ENCODE results near the gene HIC1.
"Not testable (repeated sequence)": the region's sequence is repeated elsewhere in the genome, so short reads cannot be mapped to it uniquely, and the experiment has no call there.

The HIC1 gene, protein sequence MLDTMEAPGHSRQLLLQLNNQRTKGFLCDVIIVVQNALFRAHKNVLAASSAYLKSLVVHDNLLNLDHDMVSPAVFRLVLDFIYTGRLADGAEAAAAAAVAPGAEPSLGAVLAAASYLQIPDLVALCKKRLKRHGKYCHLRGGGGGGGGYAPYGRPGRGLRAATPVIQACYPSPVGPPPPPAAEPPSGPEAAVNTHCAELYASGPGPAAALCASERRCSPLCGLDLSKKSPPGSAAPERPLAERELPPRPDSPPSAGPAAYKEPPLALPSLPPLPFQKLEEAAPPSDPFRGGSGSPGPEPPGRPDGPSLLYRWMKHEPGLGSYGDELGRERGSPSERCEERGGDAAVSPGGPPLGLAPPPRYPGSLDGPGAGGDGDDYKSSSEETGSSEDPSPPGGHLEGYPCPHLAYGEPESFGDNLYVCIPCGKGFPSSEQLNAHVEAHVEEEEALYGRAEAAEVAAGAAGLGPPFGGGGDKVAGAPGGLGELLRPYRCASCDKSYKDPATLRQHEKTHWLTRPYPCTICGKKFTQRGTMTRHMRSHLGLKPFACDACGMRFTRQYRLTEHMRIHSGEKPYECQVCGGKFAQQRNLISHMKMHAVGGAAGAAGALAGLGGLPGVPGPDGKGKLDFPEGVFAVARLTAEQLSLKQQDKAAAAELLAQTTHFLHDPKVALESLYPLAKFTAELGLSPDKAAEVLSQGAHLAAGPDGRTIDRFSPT

DNA sequence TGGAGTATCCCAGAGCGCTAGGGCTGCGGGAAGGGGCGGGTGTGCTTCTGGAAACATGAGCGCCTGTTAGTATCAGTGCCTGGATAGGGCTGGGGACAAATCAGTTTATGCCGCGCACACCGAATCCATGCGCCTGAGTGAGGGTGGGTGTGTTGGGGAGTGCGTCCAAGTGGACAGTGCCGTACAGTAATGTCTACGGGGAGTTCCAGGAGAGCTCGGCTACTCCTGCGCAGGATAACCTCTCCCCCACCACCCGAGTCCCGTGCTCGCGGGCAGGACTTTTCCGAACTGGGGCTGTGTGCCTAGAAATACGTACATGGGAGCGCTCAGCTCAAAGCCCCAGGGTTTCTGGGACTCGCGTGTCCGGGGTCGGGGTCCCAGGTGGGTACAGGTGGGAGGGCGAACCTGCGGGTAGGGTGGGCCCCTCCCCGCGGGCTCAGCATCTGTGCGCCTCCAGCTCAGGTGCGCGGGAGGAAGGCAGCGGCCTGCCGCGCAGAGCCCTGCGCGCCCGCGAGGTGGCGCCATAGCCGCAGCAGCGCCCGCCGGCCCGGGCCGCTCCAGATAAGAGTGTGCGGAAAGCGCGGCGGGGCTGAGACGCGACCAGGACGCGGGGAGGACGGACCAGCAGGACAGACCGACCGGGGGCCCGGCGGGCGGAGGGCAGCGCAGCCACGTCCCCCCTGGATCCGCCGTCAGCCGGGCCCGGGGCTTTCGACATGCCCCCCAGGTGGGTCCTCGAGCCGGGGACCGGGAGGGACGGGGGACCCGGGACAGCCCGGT lies at the start of gene HIC1:
Gene HIC1, plus strand, starts transcription at position 592 of the 780 bp plus-strand sequence. CDS start 1,588 bp downstream, outside the sequence.
- Histone ChIP-seq H3K4me3 (ENCODE audit: low read length) (peak within 1 kb of the TSS; percentile 80), H3K27me3 (replicated peaks; ENCODE audit: control insufficient read depth, insufficient read depth, low read length) (no peaks in the 10 kb centered on the region), H3K9ac (ENCODE audit: low read length) (peak within 1 kb of the TSS; percentile 91), H3K36me3 (ENCODE audit: control insufficient read depth, insufficient read depth, low read length, severe bottlenecking) (no peaks in the 10 kb centered on the region), H3K4me1 (ENCODE audit: control insufficient read depth, insufficient read depth, low read length) (peaks cover 4% of the 10 kb centered on the region), H3K9me3 (ENCODE audit: control insufficient read depth, low read length) (no peaks in the 10 kb centered on the region)
- DNase-seq (ENCODE audit: low read depth): peak; percentile 94

GRCh38 chr17:2008332-2009126 lies 46.4 kb upstream of the HIC1 start:
- no peak for DNase-seq (ENCODE audit: low read depth)
- H3K9me3 ChIP-seq (ENCODE audit: control insufficient read depth, low read length): no peaks in the 10 kb centered on the region
- no peak overlapping the region for H3K9ac ChIP-seq (ENCODE audit: low read length)
- H3K36me3 ChIP-seq (ENCODE audit: control insufficient read depth, insufficient read depth, low read length, severe bottlenecking): no peaks in the 10 kb centered on the region
- H3K4me1 ChIP-seq (ENCODE audit: control insufficient read depth, insufficient read depth, low read length): peaks cover 34% of the 10 kb centered on the region
- H3K4me3 ChIP-seq (ENCODE audit: low read length): no peak overlapping the region
- H3K27me3 ChIP-seq (replicated peaks; ENCODE audit: control insufficient read depth, insufficient read depth, low read length): no peaks in the 10 kb centered on the region

DNA sequence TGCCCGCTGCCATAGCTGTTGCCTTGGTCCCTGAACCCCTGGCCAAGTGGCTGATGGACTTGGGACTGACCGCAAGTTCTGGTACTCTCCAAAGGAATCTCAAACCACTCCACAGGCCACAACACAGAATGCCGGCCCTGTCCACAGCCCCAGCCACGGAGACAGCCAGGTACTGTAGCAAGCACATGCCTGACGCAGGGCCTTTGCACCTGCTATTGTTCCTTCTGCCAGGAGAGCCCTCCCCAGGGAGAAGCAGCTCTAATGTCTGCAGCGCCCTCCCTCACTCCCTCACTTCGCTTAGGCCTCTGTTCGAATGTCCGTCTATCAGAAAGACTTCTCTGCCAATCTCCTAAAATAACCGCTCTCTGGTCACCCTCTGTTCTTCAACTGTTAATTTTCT lies 45.2 kb upstream of the HIC1 start:
- Histone ChIP-seq H3K4me1 (ENCODE audit: control insufficient read depth, insufficient read depth, low read length) (peaks cover 45% of the 10 kb centered on the region), H3K27me3 (replicated peaks; ENCODE audit: control insufficient read depth, insufficient read depth, low read length) (no peaks in the 10 kb centered on the region), H3K36me3 (ENCODE audit: control insufficient read depth, insufficient read depth, low read length, severe bottlenecking) (no peaks in the 10 kb centered on the region), H3K9ac (ENCODE audit: low read length) (no peak overlapping the region), H3K4me3 (ENCODE audit: low read length) (no peak overlapping the region), H3K9me3 (ENCODE audit: control insufficient read depth, low read length) (no peaks in the 10 kb centered on the region)
- DNase-seq (ENCODE audit: low read depth): no peak

DNA sequence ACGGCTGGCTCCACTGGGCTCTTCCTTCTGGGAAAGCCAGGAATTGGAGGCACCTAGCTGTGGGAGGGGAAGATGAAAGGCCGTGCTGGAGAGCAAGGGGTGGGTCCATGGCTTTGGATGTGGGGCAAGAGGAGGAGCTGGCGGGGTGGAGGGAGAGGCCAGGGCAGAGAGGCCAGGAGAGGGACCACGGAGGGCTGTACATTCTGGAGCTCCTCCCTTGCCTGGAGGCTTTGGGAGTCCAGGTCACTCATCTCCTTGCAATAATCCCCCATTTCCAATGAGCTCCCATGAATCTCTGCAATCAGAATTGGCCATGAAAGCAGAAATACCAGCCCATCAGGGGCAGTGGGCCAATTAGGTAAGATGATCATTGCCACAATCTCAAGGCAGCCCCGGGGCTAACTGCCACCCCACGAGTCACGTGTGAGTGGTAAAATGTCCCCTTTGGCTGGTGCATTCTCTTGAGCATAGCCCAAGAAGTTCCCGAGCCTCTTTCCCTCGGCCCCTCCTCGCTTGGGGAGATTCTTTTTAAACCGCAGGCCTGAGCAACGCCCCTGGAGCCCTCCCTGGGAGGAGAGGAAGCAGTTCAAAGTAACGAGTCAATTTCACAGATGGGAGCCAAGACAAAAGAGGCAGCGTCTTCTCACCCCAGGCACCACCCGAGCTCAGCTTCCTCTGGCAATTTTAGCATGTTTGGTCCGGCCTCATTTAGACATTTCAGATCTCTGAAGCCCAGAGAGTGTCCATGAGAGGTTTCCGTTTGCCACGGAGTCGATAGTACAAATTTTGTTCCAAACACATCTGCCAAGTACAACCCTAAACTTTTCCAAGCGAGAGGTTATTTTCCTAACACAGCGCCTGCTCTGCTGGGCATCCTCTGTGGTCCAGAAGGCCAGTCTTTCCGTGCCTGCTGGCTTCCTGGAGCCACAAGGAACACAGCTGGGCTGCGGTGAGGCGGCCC lies 43.2 kb upstream of the HIC1 start:
- no peaks in the 10 kb centered on the region for H3K36me3 ChIP-seq (ENCODE audit: control insufficient read depth, insufficient read depth, low read length, severe bottlenecking)
- H3K4me1 ChIP-seq (ENCODE audit: control insufficient read depth, insufficient read depth, low read length): peaks cover 53% of the 10 kb centered on the region
- H3K9me3 ChIP-seq (ENCODE audit: control insufficient read depth, low read length): no peaks in the 10 kb centered on the region
- peak; percentile 73 for DNase-seq (ENCODE audit: low read depth)
- H3K9ac ChIP-seq (ENCODE audit: low read length): peak overlapping the region; percentile 84
- peaks cover 3% of the 10 kb centered on the region for H3K27me3 ChIP-seq (replicated peaks; ENCODE audit: control insufficient read depth, insufficient read depth, low read length)
- H3K4me3 ChIP-seq (ENCODE audit: low read length): peak overlapping the region; percentile 62

- no peak for DNase-seq (ENCODE audit: low read depth)
- Histone ChIP-seq H3K9me3 (ENCODE audit: control insufficient read depth, low read length) (no peaks in the 10 kb centered on the region), H3K4me3 (ENCODE audit: low read length) (peak overlapping the region; percentile 62), H3K9ac (ENCODE audit: low read length) (peak overlapping the region; percentile 84), H3K27me3 (replicated peaks; ENCODE audit: control insufficient read depth, insufficient read depth, low read length) (peaks cover 7% of the 10 kb centered on the region), H3K36me3 (ENCODE audit: control insufficient read depth, insufficient read depth, low read length, severe bottlenecking) (no peaks in the 10 kb centered on the region), H3K4me1 (ENCODE audit: control insufficient read depth, insufficient read depth, low read length) (peaks cover 55% of the 10 kb centered on the region)
Measured at GRCh38 chr17:2012499-2012898, 42.4 kb upstream of the HIC1 start.

GRCh38 chr17:2013220-2013993 lies 41.5 kb upstream of the HIC1 start:
- H3K27me3 ChIP-seq (replicated peaks; ENCODE audit: control insufficient read depth, insufficient read depth, low read length): peaks cover 15% of the 10 kb centered on the region
- H3K4me3 ChIP-seq (ENCODE audit: low read length); H3K36me3 ChIP-seq (ENCODE audit: control insufficient read depth, insufficient read depth, low read length, severe bottlenecking); H3K9me3 ChIP-seq (ENCODE audit: control insufficient read depth, low read length): not testable (repeated sequence)
- peak; percentile 28 for DNase-seq (ENCODE audit: low read depth)
- H3K4me1 ChIP-seq (ENCODE audit: control insufficient read depth, insufficient read depth, low read length): peaks cover 63% of the 10 kb centered on the region
- peak overlapping the region; percentile 36 for H3K9ac ChIP-seq (ENCODE audit: low read length)

DNA sequence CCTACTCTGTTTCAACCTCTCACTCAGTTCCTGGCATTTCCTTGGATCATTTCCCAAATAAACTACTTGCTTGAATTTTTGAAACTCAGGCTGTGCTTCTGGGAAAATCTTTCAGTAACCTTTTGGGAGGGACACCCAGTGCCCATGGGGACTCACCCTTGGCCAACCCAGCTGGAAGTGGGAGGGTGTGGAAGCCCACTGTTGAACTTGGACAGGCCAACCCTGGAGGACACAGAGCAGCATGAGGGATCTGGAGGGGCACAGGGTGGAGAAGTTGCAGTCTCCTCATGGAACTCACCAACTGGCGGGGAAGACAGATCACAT lies 40.9 kb upstream of the HIC1 start:
- H3K4me1 ChIP-seq (ENCODE audit: control insufficient read depth, insufficient read depth, low read length): peaks cover 69% of the 10 kb centered on the region
- H3K9ac ChIP-seq (ENCODE audit: low read length): peak overlapping the region; percentile 65
- peaks cover 20% of the 10 kb centered on the region for H3K27me3 ChIP-seq (replicated peaks; ENCODE audit: control insufficient read depth, insufficient read depth, low read length)
- no peaks in the 10 kb centered on the region for H3K9me3 ChIP-seq (ENCODE audit: control insufficient read depth, low read length)
- peak overlapping the region; percentile 35 for H3K4me3 ChIP-seq (ENCODE audit: low read length)
- DNase-seq (ENCODE audit: low read depth): peak; percentile 24
- no peaks in the 10 kb centered on the region for H3K36me3 ChIP-seq (ENCODE audit: control insufficient read depth, insufficient read depth, low read length, severe bottlenecking)

DNA sequence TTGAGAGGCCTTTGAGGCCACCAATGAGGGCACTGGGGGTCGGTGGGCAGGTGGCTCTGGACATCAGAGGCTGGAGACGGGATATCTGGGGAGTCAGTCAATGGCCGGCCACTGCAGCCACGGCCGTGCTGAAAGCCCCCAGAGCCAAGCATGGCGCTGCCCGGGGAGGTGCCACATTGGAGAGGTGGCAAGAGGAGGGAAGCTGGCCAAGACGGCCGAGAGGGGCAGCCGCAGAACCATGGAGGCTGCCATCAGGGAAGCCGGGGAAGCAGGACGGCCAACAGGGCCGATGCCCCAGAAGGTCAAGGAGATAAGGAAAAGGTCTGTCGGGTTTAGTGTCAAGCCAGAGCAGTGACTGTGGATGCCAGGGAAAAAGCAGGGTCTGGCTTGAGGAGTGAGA lies 39.6 kb upstream of the HIC1 start:
- Histone ChIP-seq H3K27me3 (replicated peaks; ENCODE audit: control insufficient read depth, insufficient read depth, low read length) (peaks cover 34% of the 10 kb centered on the region), H3K9me3 (ENCODE audit: control insufficient read depth, low read length) (no peaks in the 10 kb centered on the region), H3K4me3 (ENCODE audit: low read length) (no peak overlapping the region), H3K9ac (ENCODE audit: low read length) (peak overlapping the region; percentile 3), H3K4me1 (ENCODE audit: control insufficient read depth, insufficient read depth, low read length) (peaks cover 69% of the 10 kb centered on the region), H3K36me3 (ENCODE audit: control insufficient read depth, insufficient read depth, low read length, severe bottlenecking) (no peaks in the 10 kb centered on the region)
- no peak for DNase-seq (ENCODE audit: low read depth)

GRCh38 chr17:2016494-2016893 lies 38.4 kb upstream of the HIC1 start:
- no peak overlapping the region for H3K4me3 ChIP-seq (ENCODE audit: low read length)
- peaks cover 65% of the 10 kb centered on the region for H3K4me1 ChIP-seq (ENCODE audit: control insufficient read depth, insufficient read depth, low read length)
- H3K36me3 ChIP-seq (ENCODE audit: control insufficient read depth, insufficient read depth, low read length, severe bottlenecking): no peaks in the 10 kb centered on the region
- H3K9ac ChIP-seq (ENCODE audit: low read length): no peak overlapping the region
- no peak for DNase-seq (ENCODE audit: low read depth)
- peaks cover 34% of the 10 kb centered on the region for H3K27me3 ChIP-seq (replicated peaks; ENCODE audit: control insufficient read depth, insufficient read depth, low read length)
- no peaks in the 10 kb centered on the region for H3K9me3 ChIP-seq (ENCODE audit: control insufficient read depth, low read length)

All from adipocyte (in vitro differentiated cells).